GM12878 (cell line): ENCODE measurements around the gene TRPM5. TPM values are rescaled to one million over a fixed set of nuclear protein-coding genes. Genes with fewer than 3 reads are reported as not detected.

Source experiments
- PAX8 ChIP-seq: fragments of 450-650 bp; IDR thresholded peaks from 2 replicates; pipeline ENCODE4 v1.6.1; 2017; ENCODE audit warnings: mild to moderate bottlenecking, moderate library complexity
- RUNX3 ChIP-seq: IDR thresholded peaks from 2 replicates; pipeline ENCODE4 v1.6.1; 2012; ENCODE audit warnings: low read length, inconsistent platforms
- SP1 ChIP-seq: IDR thresholded peaks from one replicate; pipeline ENCODE4 v1.6.1; 2011; ENCODE audit warnings: low read depth, low read length
- SREBF2 ChIP-seq: IDR thresholded peaks from 2 replicates; pipeline ENCODE4 v1.6.1; 2012; ENCODE audit warnings: mild to moderate bottlenecking, low read length
- USF2 ChIP-seq: IDR thresholded peaks from 2 replicates; pipeline ENCODE4 v1.6.1; 2011; ENCODE audit warnings: low read depth, low read length, improper control_type of control experiment, borderline replicate concordance
- ZNF592 ChIP-seq: fragments of 450-650 bp; IDR thresholded peaks from 2 replicates; pipeline ENCODE4 v1.6.1; 2017; ENCODE audit warnings: mild to moderate bottlenecking, moderate library complexity
- polyA plus RNA-seq, 11 experiments: library from polyadenylated mRNA; depleted of rRNA in 4 of 11; unstranded in 6 of 11; stranded (reverse) in 5 of 11; fragments of >200 nt; fragmentation: Nextera tagmentation in 4 of 11; fragmentation: Illumina TruSeq in 1 of 11; extraction: Ambion mirVana in 4 of 11; extraction: Trizol in 1 of 11; gene quantifications; 1 replicate in 1 of 11; 2 replicates in 10 of 11; pipeline versions ENCODE4 v1.2.1 to v1.2.3, GENCODE V29; 2011 to 2016; ENCODE audit warnings: inconsistent platforms in 2 of 11, missing spikeins in 2 of 11, low read depth in 1 of 11
- total RNA-seq, 4 experiments: library from RNA; depleted of rRNA in 3 of 4; stranded (reverse); fragments of >200 nt in 3 of 4; fragmentation: Illumina TruSeq in 1 of 4; extraction: Trizol in 1 of 4; gene quantifications; 2 replicates each; pipeline versions ENCODE4 v1.2.1 to v1.2.3, GENCODE V29; 2013 to 2021

The TRPM5 gene
- total and polyA plus RNA-seq, 10 of the 15 experiments (the other 5 are each of a cell fraction or from before 2014, with no cell fraction given): not detected

GRCh38 chr11:2475136-2475918 lies 31.0 kb upstream of the TRPM5 start (continued):
- TF ChIP-seq ZNF592: no peak
- TF ChIP-seq SP1: no peak
- no peak for TF ChIP-seq RUNX3
- no peak for TF ChIP-seq PAX8
- no peak for TF ChIP-seq USF2
- TF ChIP-seq SREBF2: no peak
- TF ChIP-seq, all 136 proteins: peak for 0
